ENCODE results near the gene INHBE.
"Not testable (repeated sequence)": the region's sequence is repeated elsewhere in the genome, so short reads cannot be mapped to it uniquely, and the experiment has no call there.

INHBE gene

GRCh38 chr12:57454566-57455373 is at the start of gene INHBE:
INHBE (plus strand) TSS chr12:57455307; CDS start chr12:57455537, 230 bp downstream.
- no peak for DNase-seq

GRCh38 chr12:57410534-57410933 is 44.6 kb upstream of the INHBE start:
- DNase-seq: no peak

GRCh38 chr12:57414160-57414559 is 40.9 kb upstream of the INHBE start:
- DNase-seq: not testable (repeated sequence)

GRCh38 chr12:57415088-57415487 is 40.0 kb upstream of the INHBE start:
- DNase-seq: no peak

- no peak for DNase-seq
These were observed 38.8 kb upstream of the INHBE start for GRCh38 chr12:57416039-57416996.

- DNase-seq: no peak
These were observed 36.9 kb upstream of the INHBE start for GRCh38 chr12:57418255-57418654.

GRCh38 chr12:57419495-57419894 is 35.6 kb upstream of the INHBE start:
- no peak for DNase-seq

- DNase-seq: no peak
These were observed 34.6 kb upstream of the INHBE start for GRCh38 chr12:57420482-57420881.

- not testable (repeated sequence) for DNase-seq
These were observed 28.2 kb upstream of the INHBE start for GRCh38 chr12:57426948-57427347.

GRCh38 chr12:57428965-57429364 is 26.1 kb upstream of the INHBE start:
- no peak for DNase-seq

GRCh38 chr12:57429473-57430111 is 25.5 kb upstream of the INHBE start:
- no peak for DNase-seq

- DNase-seq: no peak
These were observed 24.8 kb upstream of the INHBE start for GRCh38 chr12:57430112-57430930.

- DNase-seq: peak; percentile 95
These were observed 24.1 kb upstream of the INHBE start, which contains the start of gene R3HDM2 for GRCh38 chr12:57430931-57431566. R3HDM2 (minus strand) TSS chr12:57431043; CDS start chr12:57310428, 120,615 bp downstream.

- no peak for DNase-seq
These were observed 23.4 kb upstream of the INHBE start for GRCh38 chr12:57431654-57432188.

- no peak for DNase-seq
These were observed 21.7 kb upstream of the INHBE start for GRCh38 chr12:57433370-57433769.

GRCh38 chr12:57434517-57435223 is 20.4 kb upstream of the INHBE start, which contains the start of gene INHBC:
INHBC (plus strand) TSS chr12:57434784; CDS start chr12:57434887, 103 bp downstream.
- DNase-seq: no peak

- no peak for DNase-seq
These were observed 19.8 kb upstream of the INHBE start for GRCh38 chr12:57435293-57435692.

GRCh38 chr12:57438400-57438799 is 16.7 kb upstream of the INHBE start:
- no peak for DNase-seq

GRCh38 chr12:57439762-57440266 is 15.3 kb upstream of the INHBE start:
- no peak for DNase-seq

- DNase-seq: not testable (repeated sequence)
These were observed 13.7 kb upstream of the INHBE start for GRCh38 chr12:57441393-57441792.

All from stimulated activated CD4-positive, alpha-beta T cell treated with anti-CD3 and anti-CD28 coated beads, Interleukin-4, amount 100 ng/mL, for 1 hour (primary cell).